ENCODE data around the gene BCAR3. TPM values are rescaled to one million over a fixed set of nuclear protein-coding genes. Genes with fewer than 3 reads are reported as not detected.

BCAR3 gene
- total RNA-seq, 1 donor from 2014 or later: 18.5 TPM

DNA sequence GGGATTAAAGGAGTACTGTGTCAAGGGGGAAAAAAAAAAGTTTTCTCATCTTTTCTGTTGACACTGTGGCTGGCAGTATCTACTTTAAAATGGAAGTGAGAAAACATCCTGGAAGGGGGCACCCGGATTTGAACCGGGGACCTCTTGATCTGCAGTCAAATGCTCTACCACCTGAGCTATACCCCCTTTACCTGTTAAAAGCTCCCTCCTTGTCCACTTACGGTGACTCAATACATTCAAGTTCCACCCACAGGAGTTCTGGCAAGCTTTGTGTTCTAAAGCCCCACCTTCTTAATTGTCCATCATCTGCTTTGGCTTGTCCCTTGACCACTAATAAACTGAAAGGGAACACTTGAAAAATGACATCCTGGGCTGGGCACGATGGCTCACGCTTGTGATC is 165.5 kb downstream of the BCAR3 start:
- intact Hi-C loops (cut with DNase I): no loop called here
- ATAC-seq (ENCODE audit: poor library complexity): no peak
- no peak for DNase-seq

Other genes with a start within 250 kb of the BCAR3 start
- 21.0 TPM for gene FNBP1L, start 233.7 kb downstream of the BCAR3 start, total RNA-seq
- gene DNTTIP2, start 197.4 kb upstream of the BCAR3 start, total RNA-seq: 32.0 TPM
- gene GCLM, start 227.6 kb upstream of the BCAR3 start, total RNA-seq: 9.6 TPM